C4-2B (cell line): ENCODE data around the gene LRRIQ3.
"Not testable (repeated sequence)": the region's sequence is repeated elsewhere in the genome, so short reads cannot be mapped to it uniquely, and the experiment has no call there.

Source experiments
- H3K27ac ChIP-seq: fragments of 450-650 bp; 2 replicates; pipeline ENCODE4 v1.5.1; 2017
- ZFX ChIP-seq: fragments of 450-650 bp; IDR thresholded peaks from 2 replicates; pipeline ENCODE4 v1.6.1; 2017
- TF ChIP-seq, protein P1 (sequence below): fragments of 450-650 bp; conservative IDR thresholded peaks from 2 replicates; pipeline ENCODE4 v1.5.1; 2017; ENCODE audit warnings: mild to moderate bottlenecking

The LRRIQ3 gene

DNA sequence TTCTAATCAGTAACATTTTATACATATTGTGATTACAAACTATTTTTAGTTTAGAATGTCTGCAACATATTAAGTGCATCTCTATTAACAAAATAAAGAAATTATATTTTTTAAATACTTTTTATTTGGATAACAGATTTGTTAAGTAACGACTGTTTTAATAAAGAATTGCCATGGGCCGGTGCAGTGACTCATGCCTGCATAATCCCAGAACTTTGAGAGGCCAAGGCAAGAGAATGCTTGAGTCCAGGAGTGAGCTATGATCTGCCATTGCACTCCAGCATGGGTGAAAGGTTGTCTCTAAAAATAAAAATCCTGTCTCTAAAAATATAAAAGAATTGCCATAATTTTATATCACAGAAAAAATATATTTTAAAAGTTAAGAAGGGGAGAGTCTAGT, 4.1 kb downstream of the LRRIQ3 start:
- no peak overlapping the region for H3K27ac ChIP-seq
- no peak for TF ChIP-seq ZFX
- TF ChIP-seq, protein P1, sequence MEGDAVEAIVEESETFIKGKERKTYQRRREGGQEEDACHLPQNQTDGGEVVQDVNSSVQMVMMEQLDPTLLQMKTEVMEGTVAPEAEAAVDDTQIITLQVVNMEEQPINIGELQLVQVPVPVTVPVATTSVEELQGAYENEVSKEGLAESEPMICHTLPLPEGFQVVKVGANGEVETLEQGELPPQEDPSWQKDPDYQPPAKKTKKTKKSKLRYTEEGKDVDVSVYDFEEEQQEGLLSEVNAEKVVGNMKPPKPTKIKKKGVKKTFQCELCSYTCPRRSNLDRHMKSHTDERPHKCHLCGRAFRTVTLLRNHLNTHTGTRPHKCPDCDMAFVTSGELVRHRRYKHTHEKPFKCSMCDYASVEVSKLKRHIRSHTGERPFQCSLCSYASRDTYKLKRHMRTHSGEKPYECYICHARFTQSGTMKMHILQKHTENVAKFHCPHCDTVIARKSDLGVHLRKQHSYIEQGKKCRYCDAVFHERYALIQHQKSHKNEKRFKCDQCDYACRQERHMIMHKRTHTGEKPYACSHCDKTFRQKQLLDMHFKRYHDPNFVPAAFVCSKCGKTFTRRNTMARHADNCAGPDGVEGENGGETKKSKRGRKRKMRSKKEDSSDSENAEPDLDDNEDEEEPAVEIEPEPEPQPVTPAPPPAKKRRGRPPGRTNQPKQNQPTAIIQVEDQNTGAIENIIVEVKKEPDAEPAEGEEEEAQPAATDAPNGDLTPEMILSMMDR, result no peak

DNA sequence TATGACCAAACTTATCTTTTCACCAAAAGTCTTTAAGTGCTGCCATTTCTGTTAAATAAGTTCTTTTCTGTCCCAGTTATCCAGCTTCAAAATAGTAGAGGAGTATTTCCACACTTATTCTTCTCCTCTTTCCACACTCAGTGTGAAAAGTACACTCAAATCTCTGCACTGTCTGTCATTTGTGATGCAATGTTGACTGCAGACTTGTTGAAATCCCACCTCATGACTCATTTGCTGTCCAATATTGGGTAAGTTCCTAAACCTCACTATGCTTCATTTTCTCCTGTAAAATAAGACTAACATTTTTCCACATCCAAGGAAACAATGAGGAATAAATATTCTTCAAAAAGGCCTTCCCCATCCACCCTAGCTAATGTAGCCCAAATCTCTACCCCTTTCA, 17.5 kb downstream of the LRRIQ3 start:
- TF ChIP-seq, protein P1, result no peak
- TF ChIP-seq ZFX, result no peak
- H3K27ac ChIP-seq, result no peak overlapping the region

DNA sequence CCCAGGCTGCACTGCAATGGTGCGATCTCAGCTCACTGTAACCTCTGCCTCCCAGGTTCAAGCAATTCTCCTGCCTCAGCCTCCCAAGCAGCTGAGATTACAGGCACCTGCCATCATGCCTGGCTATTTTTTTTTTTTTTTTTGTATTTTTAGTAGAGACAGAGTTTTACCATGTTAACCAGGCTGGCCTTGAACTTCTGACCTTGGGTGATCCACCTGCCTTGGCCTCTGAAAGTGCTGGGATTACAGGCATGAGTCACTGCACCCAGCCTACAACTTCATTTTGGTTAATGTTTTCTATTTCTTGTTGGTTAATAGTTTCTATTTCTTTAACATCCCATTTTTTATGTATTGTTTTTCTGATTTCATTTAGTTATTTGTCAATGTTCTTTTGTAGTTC, 23.6 kb downstream of the LRRIQ3 start:
- not testable (repeated sequence) for H3K27ac ChIP-seq

DNA sequence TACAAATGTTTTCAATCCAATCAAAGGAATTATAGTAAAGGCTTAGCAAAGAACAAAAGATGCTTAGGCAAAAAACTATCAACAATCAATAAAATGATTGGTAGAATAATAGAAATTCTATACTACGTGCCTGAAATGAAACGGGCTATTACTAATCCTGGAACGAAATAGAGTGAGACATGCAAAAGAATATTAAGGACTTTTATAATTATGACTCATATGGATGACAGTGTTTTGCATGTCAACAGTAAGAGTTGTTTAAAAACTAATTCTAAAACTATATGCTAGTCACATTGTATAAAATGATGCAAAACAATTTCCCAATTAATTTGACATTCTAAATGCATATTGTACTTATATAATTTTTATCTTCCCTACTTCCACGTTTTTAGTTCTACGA, 35.6 kb downstream of the LRRIQ3 start:
- no peak overlapping the region for H3K27ac ChIP-seq
- TF ChIP-seq ZFX, result no peak
- TF ChIP-seq, protein P1, result no peak

DNA sequence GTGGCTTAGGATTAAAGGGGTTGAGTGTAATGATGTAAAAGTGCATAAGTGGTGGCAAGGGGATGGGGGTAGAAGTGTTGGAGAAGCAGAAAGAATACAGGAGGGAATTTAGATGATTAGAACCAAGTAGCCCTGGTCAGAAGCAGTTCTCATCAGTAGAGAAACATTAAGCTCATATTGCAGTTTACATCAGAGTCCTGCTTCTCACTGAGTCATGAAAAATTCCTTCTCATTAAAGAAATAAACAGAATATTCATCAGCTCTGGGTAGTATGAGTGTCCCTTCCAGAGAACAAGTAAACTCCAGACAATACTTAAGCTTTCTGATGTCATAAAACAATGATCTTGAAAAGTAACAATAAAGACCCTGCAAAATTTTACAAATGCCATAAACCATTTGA, 36.5 kb downstream of the LRRIQ3 start:
- TF ChIP-seq ZFX, result no peak
- TF ChIP-seq, protein P1, result no peak
- H3K27ac ChIP-seq, result no peak overlapping the region

DNA sequence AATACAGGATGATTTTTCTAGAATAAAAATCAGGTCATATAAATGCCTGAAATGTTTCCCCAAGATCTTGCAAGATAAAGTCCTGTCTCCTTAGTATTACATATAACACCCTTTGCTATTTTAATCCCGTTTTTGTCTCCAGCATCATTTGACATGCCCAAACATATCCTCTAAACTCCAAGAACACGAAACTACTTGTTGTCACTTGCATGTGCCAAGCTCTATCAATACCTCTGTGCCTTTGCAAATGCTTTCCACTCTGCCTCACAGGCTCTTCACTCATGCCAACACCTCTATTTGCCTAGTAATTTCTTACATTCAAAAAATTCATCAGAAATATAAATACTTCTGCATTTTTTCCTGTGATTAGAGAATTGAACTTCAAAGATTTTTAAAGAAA, 37.9 kb downstream of the LRRIQ3 start:
- TF ChIP-seq ZFX, result no peak
- TF ChIP-seq, protein P1, result no peak
- H3K27ac ChIP-seq, result no peak overlapping the region

DNA sequence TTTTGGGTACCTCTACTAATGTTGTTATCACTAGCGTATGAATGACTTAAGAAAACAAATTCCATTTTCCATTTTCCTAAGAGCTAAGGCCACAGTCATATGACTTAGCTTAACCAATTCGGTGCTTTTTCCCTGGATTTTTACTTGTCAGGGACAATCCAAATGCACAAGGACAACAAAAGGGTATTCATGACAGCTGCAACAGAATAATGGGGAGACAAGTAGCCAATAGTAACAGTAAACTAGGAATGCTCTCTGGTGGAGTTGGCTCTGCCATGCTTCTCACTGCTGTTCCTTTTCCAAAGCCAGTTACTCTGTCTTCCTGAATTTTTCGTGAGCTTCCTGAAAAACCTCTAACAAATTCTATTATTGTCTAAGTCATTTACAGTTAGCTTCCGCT, 52.9 kb downstream of the LRRIQ3 start:
- TF ChIP-seq ZFX, result no peak
- TF ChIP-seq, protein P1, result no peak
- no peak overlapping the region for H3K27ac ChIP-seq

DNA sequence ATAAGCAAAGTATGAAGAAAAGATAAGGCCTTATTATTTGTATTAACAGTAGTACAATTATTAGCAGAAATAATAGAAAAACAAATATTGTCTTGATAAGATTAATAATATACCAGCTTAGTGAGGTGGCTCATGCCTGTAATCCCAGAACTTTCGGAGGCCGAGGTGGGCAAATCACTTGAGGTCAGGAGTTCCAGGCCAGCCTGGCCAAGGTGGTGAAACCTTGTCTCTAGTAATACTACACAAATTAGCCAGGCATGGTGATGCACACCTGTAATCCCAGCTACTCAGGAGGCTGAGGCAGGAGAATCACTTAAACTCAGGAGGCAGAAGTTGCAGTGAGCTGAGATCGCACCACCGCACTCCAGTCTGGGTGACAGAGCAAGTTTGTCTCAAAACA, 80.6 kb downstream of the LRRIQ3 start:
- H3K27ac ChIP-seq, result not testable (repeated sequence)

DNA sequence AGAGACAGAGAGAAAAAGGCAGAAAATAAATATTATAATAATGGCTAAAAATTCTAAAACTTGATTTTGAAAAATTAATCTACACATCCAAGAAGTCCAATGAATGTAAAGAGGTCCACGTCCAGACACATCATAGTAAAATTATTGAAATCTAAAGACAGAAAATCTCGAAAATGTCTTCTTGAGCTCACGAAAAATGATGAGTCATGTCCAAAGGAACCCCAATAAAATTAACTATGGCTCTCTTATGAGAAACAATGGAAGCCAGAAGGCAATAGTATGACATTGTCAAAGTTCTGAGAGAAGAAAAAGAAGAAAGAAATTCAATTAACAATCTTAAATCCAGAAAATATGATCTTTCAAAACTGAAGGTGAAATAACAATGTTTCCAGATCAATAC, 84.6 kb downstream of the LRRIQ3 start:
- no peak overlapping the region for H3K27ac ChIP-seq
- TF ChIP-seq, protein P1, result no peak
- no peak for TF ChIP-seq ZFX
